MCF 10A (cell line): Measurements from ENCODE around the gene FGF23. TPM values are rescaled to one million over a fixed set of nuclear protein-coding genes. Genes with fewer than 3 reads are reported as not detected.

ENCODE experiments used
- BruUV-seq: library from RNA; stranded (reverse); fragments of 400-500 nt; replicated peaks from 2 replicates; lab custom pipeline; 2021; lab: Mats Ljungman, UMichigan
- CTCF ChIA-PET: fragments of 300-600 bp; sonication (Branson Sonifier 250); formaldehyde crosslinking; extraction: SDS; loops from one replicate; lab custom pipeline; 2021; ENCODE audit warnings: antibody characterized with exemption, inconsistent platforms; lab: Yijun Ruan, JAX
- POLR2A ChIA-PET: fragments of 300-600, 350-650 bp; sonication (Branson Sonifier 250); formaldehyde crosslinking; extraction: SDS; loops from one replicate; lab custom pipeline; 2020; ENCODE audit warnings: antibody characterized with exemption, inconsistent platforms; lab: Yijun Ruan, JAX
- DNase-seq: peaks from one replicate; pipeline ENCODE4 v3.0.0-alpha.2; 2018; ENCODE audit not compliant: unreplicated experiment
- H3K27ac Mint-ChIP-seq: one replicate; pipeline ENCODE4 v1.8.0; 2022; ENCODE audit warnings: mild to moderate bottlenecking, low read depth, mixed read lengths; ENCODE audit not compliant: unreplicated experiment
- H3K27me3 Mint-ChIP-seq: one replicate; pipeline ENCODE4 v1.8.0; 2022; ENCODE audit warnings: mixed read lengths; ENCODE audit not compliant: insufficient read depth, unreplicated experiment
- H3K36me3 Mint-ChIP-seq: one replicate; pipeline ENCODE4 v1.8.0; 2022; ENCODE audit warnings: mild to moderate bottlenecking, moderate library complexity, mixed read lengths; ENCODE audit not compliant: insufficient read depth, unreplicated experiment
- H3K4me1 Mint-ChIP-seq: one replicate; pipeline ENCODE4 v1.8.0; 2022; ENCODE audit warnings: mixed read lengths; ENCODE audit not compliant: insufficient read depth, unreplicated experiment
- H3K4me3 Mint-ChIP-seq: one replicate; pipeline ENCODE4 v1.8.0; 2022; ENCODE audit warnings: mild to moderate bottlenecking, moderate library complexity, mixed read lengths; ENCODE audit not compliant: unreplicated experiment
- H3K9me3 Mint-ChIP-seq: one replicate; pipeline ENCODE4 v1.8.0; 2022; ENCODE audit warnings: mixed read lengths; ENCODE audit not compliant: unreplicated experiment
- intact Hi-C: fragments of 100-400 bp; cut with micrococcal nuclease; formaldehyde crosslinking; loops from 2 replicates; pipeline ENCODE4 v1.14.1; 2022
- total RNA-seq: library from RNA; stranded (reverse); gene quantifications from 2 replicates; pipeline ENCODE4 v1.2.3, GENCODE V29; 2022
- TF ChIP-seq, protein P1 (sequence below): fragments of 200-600 bp; IDR thresholded peaks from one replicate; pipeline ENCODE4 v1.8.0; 2022; ENCODE audit warnings: antibody characterized with exemption, mild to moderate bottlenecking; ENCODE audit not compliant: unreplicated experiment

Gene FGF23
- total RNA-seq, 1 experiment from 2014 or later, result not detected

DNA sequence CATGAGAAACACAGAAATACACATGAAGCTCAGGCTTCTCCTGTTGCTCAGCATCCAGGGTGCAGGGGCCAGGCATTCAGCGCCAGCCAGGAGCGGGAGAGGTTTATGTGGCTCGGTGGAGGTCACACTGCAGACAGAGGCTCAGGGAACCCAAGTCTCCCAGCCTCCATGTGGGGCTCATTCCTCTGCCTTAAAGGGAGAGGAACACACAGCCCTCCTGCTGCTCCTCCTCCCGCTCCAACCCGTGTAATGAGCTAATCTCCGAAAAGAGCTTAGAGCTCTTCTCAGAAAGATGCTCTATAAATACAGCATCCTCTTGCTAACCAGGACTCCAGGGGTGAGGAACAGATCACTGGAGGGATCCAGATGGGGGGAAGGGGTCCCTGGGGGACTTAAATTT is 37.9 kb upstream of the FGF23 start:
- Mint-ChIP-seq H3K27me3 (peaks cover 60% of the 10 kb centered on the region), H3K4me1 (peaks cover 5% of the 10 kb centered on the region), H3K27ac (no peak overlapping the region), H3K9me3 (no peaks in the 10 kb centered on the region), H3K4me3 (no peak overlapping the region), H3K36me3 (no peaks in the 10 kb centered on the region)
- no TSS peak for BruUV-seq
- intact Hi-C loops, result no loop called here
- no peak for DNase-seq
- ChIA-PET POLR2A (no interaction called here), CTCF (interaction anchor here (0.6 kb wide), 1 partner anchor 29 kb away, joined by 3 read pairs; no protein-coding TSS in a partner anchor)
- TF ChIP-seq, protein P1, sequence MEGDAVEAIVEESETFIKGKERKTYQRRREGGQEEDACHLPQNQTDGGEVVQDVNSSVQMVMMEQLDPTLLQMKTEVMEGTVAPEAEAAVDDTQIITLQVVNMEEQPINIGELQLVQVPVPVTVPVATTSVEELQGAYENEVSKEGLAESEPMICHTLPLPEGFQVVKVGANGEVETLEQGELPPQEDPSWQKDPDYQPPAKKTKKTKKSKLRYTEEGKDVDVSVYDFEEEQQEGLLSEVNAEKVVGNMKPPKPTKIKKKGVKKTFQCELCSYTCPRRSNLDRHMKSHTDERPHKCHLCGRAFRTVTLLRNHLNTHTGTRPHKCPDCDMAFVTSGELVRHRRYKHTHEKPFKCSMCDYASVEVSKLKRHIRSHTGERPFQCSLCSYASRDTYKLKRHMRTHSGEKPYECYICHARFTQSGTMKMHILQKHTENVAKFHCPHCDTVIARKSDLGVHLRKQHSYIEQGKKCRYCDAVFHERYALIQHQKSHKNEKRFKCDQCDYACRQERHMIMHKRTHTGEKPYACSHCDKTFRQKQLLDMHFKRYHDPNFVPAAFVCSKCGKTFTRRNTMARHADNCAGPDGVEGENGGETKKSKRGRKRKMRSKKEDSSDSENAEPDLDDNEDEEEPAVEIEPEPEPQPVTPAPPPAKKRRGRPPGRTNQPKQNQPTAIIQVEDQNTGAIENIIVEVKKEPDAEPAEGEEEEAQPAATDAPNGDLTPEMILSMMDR, result no peak

DNA sequence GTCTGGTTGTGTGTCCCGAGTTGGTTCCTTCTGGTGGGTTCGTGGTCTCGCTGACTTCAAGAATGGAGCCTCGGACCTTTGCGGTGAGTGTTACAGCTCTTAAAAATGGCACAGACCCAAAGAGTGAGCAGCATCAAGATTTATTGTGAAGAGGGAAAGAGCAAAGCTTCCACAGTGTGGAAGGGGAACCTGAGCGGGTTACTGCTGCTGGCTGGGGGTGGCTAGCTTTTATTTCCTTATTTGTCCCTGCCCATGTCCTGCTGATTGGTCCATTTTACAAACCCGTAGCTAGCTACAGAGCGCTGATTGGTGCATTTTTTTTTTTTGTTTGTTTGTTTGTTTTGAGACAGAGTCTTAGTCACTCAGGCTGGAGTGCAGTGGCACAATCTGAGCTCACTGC is 36.8 kb upstream of the FGF23 start:
- Mint-ChIP-seq H3K27me3 (peaks cover 72% of the 10 kb centered on the region), H3K4me3 (no peak overlapping the region), H3K36me3 (no peaks in the 10 kb centered on the region), H3K27ac (no peak overlapping the region), H3K9me3 (no peaks in the 10 kb centered on the region), H3K4me1 (peaks cover 5% of the 10 kb centered on the region)
- no peak for DNase-seq
- POLR2A ChIA-PET, result no interaction called here
- TF ChIP-seq, protein P1, result no peak
- intact Hi-C loops, result no loop called here
- CTCF ChIA-PET, result interaction anchor here (0.7 to 0.9 kb wide), 2 partner anchors 8 to 378 kb away, joined by 3 read pairs; no protein-coding TSS in a partner anchor
- BruUV-seq, result no TSS peak

DNA sequence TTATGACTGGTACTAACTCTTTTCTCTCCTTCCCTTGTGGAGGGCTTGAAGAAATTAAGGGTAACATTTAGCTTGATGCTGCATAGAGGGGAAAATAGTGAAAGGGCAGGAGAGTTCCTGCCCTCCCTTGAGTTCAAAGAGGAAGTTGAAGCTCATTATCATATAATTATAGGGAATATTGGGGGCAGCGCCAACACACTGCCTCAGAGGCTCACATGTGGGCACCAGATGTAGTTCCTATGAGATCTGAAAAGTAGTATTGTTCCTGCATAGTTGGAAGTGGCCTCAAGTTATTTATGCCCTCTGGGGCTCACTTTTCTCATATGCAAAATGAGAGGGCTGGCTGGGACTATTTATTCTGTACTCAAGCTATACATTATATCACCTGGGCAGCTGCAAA is 33.0 kb upstream of the FGF23 start:
- DNase-seq, result no peak
- CTCF ChIA-PET, result interaction anchor here (0.6 to 1.4 kb wide), 8 partner anchors 8 to 437 kb away, joined by 3 to 7 read pairs (median 4); no protein-coding TSS in a partner anchor
- Mint-ChIP-seq H3K27ac (no peak overlapping the region), H3K27me3 (peaks cover 75% of the 10 kb centered on the region), H3K36me3 (no peaks in the 10 kb centered on the region), H3K4me1 (no peaks in the 10 kb centered on the region), H3K4me3 (no peak overlapping the region), H3K9me3 (no peaks in the 10 kb centered on the region)
- TF ChIP-seq, protein P1, result no peak
- POLR2A ChIA-PET, result interaction anchor here (0.7 kb wide), 1 partner anchor 407 kb away, joined by 3 read pairs; no protein-coding TSS in a partner anchor
- no TSS peak for BruUV-seq
- intact Hi-C loops, result no loop called here

DNA sequence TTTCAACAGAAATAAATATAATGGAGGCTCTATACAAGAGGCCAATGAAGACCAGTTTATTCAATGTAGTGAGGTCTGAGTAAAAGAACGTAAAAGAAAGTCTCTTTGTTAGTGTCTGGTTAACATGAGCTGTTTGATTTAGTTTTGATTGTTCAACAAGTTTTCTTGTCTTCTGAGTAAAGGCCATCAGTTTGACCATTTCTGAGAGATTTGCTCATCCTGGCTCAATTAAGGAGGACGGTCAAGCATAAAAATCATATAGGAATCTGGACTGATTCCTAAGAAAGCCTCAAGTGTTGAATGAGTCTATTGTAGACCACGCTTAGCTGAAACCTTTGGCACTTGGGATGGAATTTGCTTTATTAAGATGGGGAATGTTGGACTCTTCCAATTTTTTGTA is 32.5 kb upstream of the FGF23 start:
- Mint-ChIP-seq H3K4me3 (no peak overlapping the region), H3K9me3 (no peaks in the 10 kb centered on the region), H3K27me3 (peaks cover 71% of the 10 kb centered on the region), H3K36me3 (no peaks in the 10 kb centered on the region), H3K27ac (no peak overlapping the region), H3K4me1 (no peaks in the 10 kb centered on the region)
- no TSS peak for BruUV-seq
- POLR2A ChIA-PET, result interaction anchor here (0.7 kb wide), 1 partner anchor 407 kb away, joined by 3 read pairs; no protein-coding TSS in a partner anchor
- TF ChIP-seq, protein P1, result no peak
- intact Hi-C loops, result no loop called here
- CTCF ChIA-PET, result interaction anchor here (0.6 to 2.3 kb wide), 7 partner anchors 8 to 105 kb away, joined by 3 to 13 read pairs (median 4); no protein-coding TSS in a partner anchor
- no peak for DNase-seq
